Activated CD4-positive, alpha-beta T cell treated with anti-CD3 and anti-CD28 coated beads for 48 hours (primary cell): ENCODE data around the gene PLVAP.
A peak's percentile ranks its signal among the peaks of the same experiment; 100 is the strongest.

Experiments
- DNase-seq: peaks from one replicate; pipeline ENCODE4 v3.0.0-alpha.2; 2020

PLVAP gene

DNA sequence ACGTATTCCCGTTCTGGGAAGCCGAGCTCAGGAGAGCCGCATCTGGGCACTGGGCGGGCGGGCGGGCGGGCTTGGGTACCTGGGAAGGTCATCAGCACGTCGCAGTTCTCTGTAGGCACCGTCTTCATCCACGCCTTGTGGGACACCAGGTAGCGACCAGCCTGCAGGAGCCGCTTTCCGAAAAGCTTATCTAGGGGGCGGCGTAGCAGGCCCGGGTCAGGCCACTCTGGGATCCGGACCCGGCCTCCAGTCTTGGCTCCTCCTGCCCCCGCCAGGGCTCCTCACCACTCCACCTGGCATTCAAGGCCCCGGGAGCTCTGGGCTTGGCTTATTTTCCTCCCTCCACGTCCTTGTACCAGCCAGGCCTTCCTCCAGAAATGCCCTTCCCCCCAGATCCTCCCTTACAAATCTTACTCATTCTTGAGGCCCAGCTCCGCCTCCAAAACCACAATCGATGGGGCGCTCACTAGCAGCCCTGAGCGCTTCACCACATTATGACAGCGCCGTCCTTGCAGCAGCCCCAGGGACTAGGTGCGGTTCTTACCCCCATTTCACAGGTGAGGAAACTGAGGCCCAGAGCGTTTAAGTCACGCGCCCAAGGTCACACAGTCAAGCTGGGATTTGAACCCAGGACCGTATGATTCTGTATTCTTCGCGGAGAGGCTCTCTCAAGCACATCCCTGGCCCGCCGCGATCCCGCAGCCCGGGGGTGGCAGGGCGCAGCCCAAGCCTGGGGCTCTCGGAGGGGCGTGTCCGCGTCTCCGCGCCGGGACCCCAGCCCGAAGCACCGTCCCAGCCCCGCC, 43.3 kb downstream of the PLVAP start:
- peak; percentile 86 for DNase-seq

DNA sequence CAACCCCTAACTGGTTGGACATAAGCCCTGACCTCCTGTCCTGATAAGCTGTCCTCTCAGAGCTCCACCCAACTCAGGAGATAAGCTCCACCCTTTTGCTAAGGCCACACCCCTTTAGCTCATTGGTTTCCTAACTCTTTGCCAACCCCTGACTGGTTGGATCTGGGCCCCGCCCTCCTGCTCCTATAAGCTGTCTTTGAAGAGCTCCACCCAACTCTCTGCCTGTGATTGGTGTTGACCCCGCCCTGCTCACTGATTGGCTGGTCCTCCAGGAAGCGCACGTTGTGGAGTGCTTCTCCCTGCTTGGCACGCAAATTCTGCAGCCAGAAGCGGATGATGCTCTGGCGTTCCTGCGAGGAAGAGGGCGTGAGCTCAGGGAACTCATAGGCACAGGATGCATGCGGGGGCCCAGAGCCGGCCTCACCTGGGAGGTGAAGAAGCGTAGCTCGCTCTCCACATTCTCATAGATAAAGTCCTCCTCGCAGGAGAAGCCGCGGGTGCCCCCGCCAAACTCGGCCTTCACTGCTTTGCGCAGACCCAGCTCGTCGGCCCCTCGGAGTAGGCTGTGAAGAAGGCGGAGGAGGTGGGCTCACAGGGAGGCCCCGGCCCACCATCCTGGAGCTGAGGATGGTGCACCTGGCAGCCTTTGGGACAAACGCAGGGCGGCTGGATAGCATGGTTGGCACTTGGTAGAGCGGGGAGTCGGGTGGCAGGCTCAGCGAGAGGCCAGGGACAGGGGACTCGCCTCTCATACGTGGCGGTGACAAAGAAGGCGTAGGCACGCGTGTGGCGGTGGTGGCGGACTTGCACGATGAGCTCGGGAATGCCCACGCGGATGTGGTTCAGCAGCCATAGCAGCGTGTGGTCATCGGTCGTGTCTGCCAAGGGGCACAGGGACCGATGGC, 44.2 kb downstream of the PLVAP start:
- peak; percentile 81 for DNase-seq

DNA sequence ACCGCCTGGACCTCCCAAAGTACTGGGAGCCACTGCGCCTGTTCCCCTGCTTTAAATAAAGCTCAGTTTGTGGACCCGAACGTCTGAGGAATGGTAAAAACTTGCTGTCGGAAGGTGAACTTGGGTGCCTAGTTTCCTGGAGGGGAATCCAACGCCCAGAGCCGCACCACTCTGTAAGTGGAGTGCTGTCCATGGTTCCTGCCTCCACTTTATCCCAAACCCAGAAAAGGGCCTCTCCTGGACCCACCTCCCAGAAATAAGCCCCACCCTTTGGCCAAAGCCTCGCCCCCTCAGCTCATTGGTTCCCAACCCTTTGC, 44.8 kb downstream of the PLVAP start:
- DNase-seq, result no peak

DNA sequence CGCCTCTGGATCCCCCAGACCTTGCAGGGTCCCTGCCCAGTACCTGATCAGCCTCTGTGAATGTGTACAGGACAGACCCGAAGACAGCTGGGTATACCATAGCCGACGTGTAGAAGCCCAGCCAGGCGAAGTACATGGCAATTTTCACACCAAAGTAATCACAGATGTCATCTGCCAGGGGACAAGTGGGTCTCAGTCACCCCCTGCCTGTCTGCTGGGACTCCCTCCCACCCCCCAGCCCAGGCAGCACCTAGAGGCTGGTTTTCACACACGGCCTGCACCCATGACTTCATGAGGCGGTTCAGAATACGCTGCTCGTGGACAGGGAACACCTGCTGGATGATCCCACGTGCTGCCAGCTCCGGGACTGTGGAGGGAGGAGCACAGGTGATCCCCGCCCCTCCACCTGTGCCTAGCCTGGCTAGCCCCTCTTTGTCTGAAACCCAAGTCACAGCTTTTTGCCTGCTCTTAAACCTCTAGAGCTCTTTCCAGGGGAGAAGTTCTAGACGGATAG, 46.0 kb downstream of the PLVAP start:
- DNase-seq, result no peak

DNA sequence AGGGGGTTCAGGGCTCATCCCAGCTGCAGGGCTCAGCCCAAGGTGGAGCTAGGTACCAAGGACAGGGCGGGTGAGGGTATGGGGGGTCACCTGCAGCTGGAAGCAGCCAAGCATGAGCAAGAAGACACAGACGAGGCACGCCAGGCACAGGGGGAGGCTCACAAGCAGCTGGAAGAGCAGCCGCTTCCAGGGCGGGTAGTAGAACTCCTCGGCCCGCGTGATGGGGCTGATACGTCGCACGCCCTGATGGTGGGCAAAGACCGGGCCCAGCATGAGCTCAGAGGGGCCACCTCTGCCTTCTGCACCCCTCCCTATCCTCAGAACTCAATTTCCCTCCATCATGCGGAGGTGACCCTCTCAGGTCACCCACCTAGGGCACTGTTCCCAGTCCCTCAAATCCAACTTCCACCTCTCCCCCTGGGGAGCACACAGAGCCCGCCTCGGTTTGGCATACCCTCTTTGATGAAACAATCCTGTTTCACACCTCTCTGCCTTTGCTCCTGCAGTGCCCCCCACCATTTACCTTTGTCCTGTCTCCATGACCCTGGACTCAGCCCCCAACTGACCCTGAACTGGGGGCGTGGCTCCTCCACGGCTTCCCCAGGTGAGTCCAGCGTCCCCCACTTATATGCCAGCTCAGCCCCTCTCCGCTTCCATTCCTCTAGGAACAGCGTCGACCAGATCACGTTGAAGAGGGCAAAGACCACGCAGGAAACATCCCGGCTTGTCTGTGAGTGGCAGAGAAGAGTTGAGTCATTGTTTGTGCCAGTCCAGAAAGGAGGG, 46.7 kb downstream of the PLVAP start:
- no peak for DNase-seq

DNA sequence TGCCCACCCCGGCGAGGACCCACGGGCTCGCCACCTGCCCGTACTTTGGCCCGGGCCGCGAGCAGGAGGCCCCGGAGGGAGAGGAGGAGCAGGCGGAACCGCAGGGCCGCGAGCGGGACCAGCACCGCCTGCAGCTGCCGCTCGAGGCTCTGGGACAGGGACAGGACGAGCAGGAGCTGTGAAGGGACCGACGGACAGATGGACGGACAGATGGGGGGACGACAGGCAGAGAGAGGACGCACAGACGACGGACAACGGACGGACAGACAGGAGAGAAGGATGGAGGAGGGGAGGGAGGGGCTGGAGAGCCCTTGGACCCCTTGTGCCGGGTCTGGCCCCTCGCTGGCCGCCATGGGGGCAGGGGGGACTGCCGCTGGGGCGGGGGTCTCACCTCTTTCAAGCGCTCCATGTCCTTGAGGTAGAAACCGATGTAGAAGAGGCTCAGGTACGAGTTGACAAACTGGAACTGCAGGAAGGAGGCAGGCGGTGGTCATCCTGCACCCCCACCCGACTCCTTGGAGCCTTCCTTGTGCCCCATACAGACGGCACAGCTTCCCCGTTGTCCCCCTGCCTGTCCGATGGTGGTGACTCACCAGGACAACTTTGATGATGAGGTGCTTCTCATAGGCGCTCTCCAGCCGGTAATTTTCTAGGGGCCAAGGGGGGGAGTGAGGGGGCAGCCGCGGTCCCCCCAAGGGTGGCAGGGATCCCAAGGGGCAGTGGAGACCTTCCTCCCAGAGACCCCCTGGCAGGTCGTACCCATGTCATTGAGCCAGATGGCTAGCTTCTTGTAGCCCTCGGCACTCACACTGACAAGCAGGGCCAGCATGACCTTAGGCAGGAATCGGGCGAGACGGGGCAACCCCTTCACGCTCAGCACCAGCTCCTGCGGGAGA, 47.5 kb downstream of the PLVAP start:
- DNase-seq, result no peak

DNA sequence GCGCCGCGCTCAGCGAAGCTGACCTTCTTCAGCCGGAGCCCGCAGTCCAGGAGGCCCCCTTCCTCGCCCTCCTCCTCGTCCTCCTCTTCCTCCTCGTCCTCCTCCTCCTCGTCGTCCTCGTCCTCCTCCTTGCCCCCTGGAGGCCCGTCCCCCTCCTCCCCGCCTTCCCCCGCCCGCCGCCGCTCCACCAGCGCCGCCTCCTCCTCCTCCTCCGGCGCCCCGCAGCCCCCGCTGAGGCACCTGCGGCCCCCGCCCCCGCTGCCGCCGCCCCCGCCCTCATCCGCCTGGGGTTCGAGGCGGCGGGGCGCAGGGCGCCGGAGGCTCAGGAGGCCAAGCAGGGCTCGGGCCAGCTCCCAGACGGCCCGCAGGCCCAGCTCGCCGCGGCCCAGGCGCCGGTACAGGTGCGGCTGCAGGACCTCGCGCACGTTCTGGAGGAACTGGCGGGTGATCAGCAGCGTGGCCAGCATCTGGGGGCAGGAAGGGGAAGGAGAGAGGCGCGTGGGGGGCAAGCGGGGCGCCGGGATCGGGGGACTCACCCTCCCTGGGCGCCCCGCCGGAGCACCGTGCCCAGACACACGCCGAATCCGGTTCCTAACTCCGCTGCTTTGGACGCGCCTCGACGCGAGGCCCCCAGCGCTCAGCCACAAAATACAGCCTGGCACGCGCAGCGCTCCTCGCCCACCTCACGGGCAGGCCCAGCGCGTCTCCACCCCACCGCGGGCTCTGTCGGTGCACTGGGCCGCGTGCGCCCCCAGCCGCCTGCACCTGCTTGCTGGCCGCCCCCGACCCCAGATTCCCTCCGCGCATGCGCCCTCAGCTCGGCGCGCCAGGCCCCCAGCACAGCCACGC, 48.4 kb downstream of the PLVAP start:
- DNase-seq, result peak; percentile 35

DNA sequence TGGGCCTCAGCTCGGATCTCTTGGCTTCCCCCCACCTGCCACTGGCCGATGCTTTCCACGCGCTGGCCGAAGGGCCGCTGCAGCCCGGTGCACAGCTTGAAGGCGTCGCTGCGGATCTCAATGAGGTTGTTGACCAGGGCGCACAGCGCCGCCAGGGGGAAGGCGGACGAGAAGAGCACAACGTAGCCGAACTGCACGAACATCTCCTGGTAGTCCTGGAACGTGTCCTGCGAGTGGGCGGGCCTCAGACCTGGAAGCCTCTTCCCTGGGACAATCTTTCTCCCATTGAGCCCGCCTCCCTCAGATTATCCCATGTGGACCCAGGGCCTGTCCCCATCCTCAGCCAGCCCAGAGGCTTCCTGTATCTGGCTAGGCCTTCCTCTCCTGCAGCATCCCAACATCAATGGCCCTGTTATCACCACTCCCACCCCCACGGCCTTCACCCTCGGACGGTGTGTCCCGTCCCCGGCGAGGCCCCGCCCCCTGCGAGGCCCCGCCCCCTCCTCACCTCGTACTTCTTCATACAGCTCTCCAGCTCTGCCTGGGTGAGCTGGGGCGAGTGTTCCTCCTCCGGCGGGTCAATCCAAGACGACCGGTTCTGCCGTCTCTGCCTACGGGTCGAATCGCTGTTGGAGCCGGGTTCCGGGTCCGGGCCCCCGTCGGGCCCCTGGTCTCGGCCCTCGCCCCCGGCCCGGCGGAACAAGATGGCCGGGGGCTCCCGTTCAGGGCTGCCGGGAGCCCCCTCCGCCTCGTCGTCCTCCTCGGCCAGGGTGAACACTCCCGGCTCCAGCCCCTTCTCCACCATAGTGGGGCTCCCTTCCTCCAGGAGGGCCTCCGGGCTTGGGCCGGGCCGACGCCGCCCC, 49.3 kb downstream of the PLVAP start:
- peak; percentile 65 for DNase-seq

DNA sequence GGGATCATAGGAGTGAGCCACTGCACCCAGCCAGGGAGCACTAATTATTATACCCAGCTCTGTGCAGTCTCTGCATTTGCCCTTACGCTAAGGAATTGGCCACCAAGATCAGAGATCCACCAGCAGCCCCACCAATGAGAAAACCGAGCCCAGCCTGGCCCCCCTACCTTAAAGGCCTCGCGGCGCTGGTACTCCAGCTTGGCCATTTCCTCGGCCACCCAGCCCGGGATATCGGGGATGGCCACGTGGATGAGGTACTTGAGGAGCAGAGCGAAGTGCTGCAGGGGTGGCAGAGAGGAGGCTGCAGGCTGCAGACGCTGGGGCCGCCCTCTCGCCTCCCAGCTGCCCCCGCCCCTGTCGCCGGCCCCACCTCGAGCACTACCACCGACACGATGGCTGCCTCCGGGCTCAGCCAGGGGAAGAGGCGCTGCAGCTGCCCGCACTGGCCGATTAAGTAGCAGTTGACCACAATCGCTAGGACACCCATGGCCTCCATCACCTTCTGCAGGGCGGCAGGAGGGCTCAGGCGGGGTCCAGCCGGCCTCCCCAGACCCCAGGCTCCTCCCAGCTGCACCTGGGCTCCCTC, 50.0 kb downstream of the PLVAP start:
- no peak for DNase-seq

DNA sequence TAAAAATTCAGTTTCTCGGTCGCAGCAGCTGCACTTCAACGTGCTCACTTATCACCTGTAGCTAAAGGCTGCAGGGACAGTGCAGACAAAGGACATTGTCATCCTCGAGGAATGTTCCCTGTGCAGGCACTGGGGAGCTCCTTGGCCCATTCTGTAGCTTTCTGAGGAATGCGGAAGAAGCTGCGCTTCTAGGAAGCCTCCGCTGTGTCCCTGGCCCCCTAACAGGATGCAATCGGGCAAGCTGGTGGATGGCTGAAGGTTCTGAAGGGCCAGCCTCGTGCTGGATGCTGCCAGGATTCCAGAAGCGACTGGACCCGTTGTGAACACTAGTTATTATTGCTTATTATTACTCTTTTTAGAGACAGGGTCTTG, 50.6 kb downstream of the PLVAP start:
- no peak for DNase-seq

DNA sequence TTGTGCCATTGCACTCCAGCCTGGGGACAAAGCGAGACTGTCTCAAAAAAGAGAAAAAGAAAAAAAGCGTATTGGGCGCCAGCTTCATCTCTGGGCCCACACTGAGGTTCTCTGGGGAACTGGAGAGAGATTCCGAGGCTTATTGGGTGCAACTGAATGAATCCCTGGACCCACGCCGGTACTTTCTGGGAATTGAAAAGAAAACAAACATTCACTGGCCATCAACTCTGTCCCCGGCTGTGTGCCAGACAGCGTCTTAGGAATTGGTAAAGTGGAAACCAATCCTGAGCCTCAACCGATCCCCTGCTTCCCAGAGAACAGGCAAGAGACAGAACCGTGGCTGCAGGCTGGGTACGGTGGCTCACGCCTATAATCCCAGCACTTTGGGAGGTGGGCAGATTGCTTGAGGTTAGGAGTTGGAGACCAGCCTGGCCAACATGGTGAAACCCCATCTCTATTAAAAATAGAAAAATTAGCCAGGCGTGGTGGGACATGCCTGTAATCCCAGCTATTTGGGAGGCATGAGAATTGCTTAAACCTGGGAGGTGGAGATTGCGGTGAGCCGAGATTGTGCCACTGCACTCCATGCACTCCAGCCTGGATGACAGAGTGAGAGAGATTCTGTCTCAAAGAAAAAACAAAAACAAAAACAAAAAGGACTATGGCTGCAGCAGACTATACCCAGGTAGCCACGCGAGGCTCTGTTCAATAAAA, 51.1 kb downstream of the PLVAP start:
- no peak for DNase-seq

DNA sequence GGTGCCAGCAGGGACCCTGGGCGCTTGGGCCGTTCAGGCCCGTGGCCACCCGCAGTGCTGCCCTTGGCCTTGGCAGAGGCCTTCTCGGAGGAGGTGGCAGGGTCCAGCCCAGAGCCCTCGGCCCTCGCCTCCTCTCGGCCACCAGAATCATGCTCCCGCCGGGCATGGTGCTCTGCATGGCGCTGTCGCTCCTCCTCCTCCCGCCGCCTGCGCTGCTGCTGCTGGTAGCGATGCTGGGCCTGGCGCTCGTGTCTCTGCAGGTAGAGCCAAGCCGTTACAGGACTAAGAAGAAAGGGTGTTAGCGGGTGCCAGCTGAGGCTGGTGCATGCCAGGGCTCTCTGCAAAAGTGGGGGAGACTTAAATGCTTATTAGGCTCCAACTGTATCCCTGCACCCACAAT, 52.0 kb downstream of the PLVAP start:
- DNase-seq, result no peak

DNA sequence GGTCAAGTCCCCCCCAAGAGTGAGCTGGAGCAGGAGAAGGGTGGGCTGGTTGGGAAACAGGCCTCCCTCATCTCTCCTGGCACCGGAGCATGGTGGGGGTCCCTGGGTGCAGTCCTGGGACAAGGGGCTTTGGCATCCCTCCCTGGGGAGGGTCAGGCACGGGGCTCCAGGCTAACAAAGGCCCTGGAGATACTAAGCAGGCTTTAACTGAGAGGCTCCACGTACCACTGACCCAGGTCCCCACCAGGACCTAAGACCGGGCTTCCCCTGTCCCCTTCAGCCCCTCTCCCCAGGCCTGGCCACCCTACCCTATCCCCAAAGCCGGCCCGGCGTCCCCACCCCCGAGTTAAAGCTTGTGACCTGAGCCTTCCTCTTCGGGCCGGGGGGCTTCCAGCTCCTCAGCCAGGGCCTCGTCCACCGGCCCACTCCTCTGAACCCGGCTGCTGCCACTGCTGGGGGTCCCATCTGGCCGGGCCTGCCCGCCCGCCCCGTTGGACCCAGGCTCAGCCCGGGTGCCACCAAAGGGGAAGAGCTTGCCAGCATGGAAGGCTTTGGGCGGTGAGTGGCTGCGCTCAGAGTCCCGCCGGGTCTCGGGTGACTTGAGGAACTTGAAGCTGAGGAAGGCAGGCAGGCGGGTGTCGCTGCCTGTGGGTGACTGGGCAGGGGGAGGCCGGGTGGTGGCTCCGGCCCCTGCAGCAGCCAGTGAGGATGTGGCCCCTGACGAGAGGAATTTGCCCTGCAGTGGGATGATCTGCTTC, 52.6 kb downstream of the PLVAP start:
- no peak for DNase-seq

DNA sequence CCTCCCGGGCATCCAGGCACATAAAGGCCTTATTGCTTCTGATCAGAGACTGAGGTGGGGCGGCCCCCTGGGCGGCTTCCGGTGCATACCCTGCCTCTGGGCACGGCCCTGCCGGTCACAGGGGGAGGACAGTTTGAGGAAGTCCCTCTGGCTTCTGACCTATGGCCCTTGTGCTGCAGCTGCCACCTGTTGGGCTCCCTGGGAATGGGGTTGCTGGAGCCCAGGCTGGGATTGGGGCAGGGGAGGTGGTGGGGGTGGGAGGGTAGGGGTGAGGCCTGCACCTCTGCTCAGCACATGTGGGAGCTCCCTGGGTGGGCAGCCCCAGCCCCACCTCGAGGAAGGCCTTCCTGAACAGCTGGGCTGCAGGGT, 53.2 kb downstream of the PLVAP start:
- no peak for DNase-seq

DNA sequence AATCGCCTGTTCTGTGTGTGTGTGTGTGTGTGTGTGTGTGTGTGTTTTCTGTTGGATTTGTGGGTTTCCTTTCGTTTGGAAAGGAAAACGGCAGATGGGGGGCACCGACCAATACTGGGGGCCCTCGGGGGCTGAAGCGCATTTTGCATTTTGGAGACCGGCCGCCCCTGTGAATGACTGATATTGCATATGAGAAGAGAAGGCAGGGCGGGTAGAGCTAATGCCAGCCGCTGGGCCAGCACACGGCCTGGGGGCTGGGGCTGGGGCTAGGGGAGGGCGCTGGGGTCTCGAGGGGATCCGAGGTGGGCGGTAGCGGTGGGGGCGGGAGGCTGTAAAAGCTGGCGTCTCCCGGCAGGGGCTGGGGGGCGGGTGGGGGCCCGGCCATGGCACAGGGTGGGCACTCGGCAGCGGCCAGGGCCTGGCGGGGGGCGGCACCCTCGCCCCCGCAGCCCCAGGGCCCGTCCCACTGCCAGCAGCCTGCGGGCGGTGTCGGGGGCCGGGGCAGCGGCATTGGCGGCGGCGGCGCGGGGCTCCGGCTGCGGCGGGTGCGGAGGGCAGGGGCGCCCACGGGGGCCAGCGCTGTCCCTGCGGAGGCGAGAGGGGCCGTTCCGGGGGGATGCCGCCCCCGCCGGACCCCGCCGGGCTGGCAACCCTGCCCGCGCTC, 53.7 kb downstream of the PLVAP start:
- DNase-seq, result no peak

DNA sequence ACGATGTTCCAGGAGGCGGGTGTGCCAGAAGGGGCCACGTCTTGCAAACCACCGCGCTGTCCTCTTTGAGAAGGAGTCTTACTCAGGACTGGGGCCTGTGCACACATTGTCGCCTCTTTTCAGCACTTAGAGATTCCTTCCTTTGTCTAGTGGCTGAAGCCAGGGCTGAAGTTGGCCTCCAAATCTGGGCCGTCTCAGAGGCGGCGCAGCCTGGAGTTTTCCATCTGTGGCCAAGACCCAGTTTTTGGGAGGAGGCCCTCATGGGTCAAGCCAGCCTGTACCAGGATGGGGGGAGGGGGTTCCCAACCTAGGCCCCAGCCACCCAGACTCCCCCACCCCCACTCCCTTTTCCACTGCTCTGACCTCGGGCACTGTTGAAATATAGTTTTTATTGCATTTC, 54.3 kb downstream of the PLVAP start:
- no peak for DNase-seq

DNA sequence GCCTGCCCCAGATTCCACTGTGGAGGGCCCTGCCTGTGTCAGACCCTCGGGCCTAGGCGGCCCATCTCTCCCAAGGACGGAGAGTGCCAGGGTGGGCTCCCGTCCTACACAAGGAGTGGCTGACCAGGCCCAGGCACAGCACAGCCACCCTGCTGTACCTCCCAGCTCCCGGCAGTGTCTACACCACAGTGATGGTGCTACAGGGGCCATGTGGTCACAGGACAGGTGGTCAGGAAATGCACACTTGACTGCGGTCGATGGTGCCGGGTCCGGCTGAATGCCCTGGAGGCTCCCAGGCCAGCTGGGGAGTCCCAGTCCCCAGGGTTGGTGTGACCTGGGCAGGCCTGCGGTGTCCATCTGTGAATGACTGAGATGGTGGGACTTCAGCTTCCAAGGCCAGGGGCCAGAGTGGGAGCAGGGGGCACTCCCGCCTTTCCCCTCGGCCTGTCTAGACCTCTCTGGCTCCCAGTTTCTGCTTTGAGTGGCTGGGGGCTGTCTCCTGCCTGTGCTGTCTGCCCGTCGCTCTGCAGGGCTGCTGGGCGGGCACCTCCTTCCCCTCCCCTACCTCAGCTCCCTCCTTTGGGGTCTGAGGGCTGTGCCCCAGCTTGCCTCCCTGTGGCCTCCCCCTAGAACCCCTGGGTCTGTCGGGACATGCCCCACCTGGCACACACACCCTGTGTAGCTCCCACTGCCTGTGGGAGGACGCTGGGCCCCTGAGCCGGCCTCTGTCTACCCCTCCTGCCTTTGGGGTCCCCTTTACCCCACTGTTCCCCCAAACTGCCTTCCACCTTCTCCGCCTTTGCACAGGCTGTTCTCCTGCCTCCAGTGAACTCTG, 55.3 kb downstream of the PLVAP start:
- no peak for DNase-seq
